Measurements from ENCODE around the gene ZNF302.

ZNF302 gene

DNA sequence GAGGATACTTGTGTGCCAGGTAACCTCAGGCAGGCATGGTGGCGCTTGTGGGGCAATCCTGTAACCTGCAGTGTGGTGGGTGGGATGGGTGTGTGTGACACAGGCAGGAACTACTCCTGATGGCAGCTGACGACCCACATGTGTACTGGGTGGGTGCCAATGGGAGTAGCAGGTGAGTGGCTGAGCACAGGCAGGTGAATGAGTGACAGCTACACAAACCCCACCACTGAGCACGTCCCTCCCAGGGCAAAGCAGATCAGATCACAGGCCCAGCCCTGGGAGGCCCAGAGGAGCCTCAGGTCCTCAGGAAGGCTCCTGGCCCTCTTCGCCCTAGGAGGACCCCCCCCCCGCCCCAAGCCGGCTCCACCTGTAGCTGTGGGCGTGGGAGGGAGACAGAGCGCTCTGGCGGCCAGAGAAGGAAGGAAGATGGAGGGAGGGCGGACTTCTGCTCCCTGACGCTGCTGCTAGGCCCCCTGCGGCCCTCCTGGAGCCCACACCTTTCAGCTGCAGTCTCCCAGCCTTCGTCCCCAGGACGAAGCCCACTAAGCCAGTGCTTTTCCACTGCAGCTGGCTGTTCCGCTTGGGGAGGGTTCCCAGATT is 55.2 kb downstream of the ZNF302 start:
- DNase-seq (ENCODE audit: low spot score): no peak

DNA sequence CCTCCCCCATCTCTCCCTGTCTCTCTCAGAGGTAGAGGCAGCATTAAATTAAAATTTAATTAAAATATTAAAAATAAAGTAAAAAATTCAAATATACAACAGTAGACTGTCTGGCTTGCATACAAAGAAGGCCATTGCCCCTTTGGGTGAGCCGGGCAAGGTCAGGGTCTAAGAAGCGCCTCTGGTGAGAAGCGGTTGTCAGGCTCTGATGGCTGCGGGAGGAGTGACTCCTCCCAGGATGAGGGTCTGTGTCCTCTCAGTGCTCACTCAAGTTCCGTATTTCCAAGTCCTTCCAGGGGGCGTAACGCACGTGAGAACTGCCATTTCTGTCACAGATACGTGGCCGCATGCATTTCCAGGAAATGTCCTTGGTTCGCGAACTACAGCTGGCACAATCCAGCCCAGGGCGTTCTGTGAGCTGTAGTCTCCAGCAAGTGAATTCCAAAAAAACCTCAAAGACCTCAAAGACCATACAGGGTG is 55.8 kb downstream of the ZNF302 start:
- no peak for DNase-seq (ENCODE audit: low spot score)

DNA sequence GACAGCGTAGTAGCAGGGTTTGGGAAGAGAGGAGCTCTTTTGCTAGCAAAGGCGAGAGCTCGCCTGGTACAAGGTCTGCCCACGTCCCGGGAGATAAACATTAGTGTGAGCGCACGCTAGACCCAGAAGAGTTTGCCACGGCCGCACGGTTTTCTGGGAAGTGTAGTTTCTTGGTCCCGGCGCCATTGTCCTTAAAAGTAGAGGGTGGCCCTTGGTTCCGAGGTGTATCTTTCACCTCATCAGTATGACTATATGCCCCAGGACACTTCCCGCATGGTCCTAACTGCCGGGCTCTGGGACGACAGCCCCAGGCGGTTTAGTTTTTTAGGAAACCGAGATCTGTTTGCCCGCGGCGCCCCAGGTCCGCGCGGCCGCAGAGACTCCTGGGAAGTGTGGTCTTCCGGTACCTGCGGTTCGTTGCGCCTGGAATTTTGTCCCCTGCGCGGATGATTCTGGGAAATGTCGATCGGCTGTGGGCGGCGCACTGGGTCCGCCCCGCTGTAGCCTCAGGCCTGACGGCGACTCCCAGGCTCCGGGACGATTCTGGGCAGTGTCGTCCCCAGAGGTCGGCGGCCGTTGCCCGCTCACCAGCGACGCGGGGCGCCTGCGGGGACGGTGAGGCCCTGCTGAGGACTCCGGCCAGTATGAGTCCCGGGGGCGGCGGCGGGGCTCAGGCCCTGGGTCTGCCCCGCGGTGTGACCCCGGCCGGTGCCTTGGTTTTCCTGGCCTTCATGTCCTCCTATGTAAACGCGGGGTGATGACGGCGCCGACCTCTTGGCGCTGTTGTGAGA is 56.5 kb downstream of the ZNF302 start, which contains the start of gene ZNF181:
Gene ZNF181 (plus strand): TSS at position 498 of the 791 bp plus-strand sequence. CDS start 795 bp downstream, outside the sequence.
- peak; percentile 78 for DNase-seq (ENCODE audit: low spot score)

DNA sequence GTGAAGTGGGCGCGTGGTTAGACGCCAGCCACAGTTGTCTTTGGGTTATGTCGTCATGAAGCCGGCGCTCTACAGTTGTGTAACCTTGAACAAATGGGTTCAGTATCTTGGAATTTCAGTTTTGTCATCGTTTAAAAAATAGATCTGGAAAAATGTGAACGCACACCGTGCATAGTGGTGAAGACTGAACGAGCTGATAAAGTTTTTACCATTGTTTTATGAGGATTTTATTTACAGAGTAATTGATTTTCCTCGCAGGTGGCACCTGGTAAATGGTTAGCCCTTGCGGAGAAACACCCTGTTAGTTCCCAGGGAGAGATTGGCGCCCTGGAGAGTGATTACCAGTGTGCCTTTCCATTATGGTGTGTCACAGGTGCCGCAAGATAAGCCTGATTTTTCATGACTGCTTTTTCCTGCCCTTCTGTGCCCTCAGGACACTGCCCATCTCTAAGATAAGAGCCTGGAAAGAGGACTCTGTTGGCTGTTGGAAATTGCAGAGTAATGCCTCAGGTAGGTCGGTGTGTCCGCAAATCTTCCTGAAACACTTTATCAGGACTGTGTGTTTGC is 57.1 kb downstream of the ZNF302 start:
- DNase-seq (ENCODE audit: low spot score): peak; percentile 79

Measured in NAMALWA (cell line).